H9 (cell line): ENCODE data around the gene FAM200C. TPM values are rescaled to one million over a fixed set of nuclear protein-coding genes. Genes with fewer than 3 reads are reported as not detected.

ENCODE experiments used
- DNase-seq: peaks from one replicate; pipeline ENCODE4 v3.0.0-alpha.2; 2017
- H2AFZ ChIP-seq: one replicate; pipeline ENCODE4 v1.6.1; 2013; ENCODE audit warnings: mild to moderate bottlenecking, low read length, control low read depth, moderate library complexity
- H2AK5ac ChIP-seq: 2 replicates; pipeline ENCODE4 v1.6.1; 2013; ENCODE audit warnings: low read length, control low read depth, mixed read lengths; ENCODE audit not compliant: insufficient read length
- H2BK120ac ChIP-seq: one replicate; pipeline ENCODE4 v1.6.1; 2013; ENCODE audit warnings: low read depth, mild to moderate bottlenecking, low read length, control low read depth, inconsistent platforms; ENCODE audit not compliant: poor library complexity, severe bottlenecking
- H2BK12ac ChIP-seq: 2 replicates; pipeline ENCODE4 v1.6.1; 2013; ENCODE audit warnings: low read length, control low read depth, mixed read lengths, low read depth; ENCODE audit not compliant: insufficient read length
- H2BK15ac ChIP-seq: 2 replicates; pipeline ENCODE4 v1.6.1; 2013; ENCODE audit warnings: low read depth, low read length, control low read depth
- H2BK20ac ChIP-seq: one replicate; pipeline ENCODE4 v1.6.1; 2013; ENCODE audit warnings: low read depth, mild to moderate bottlenecking, low read length, control low read depth, inconsistent platforms; ENCODE audit not compliant: poor library complexity, severe bottlenecking
- H2BK5ac ChIP-seq: 2 replicates; pipeline ENCODE4 v1.6.1; 2013; ENCODE audit warnings: low read length, control low read depth, mixed read lengths; ENCODE audit not compliant: insufficient read length
- H3K14ac ChIP-seq: 2 replicates; pipeline ENCODE4 v1.6.1; 2013; ENCODE audit warnings: low read length, control low read depth; ENCODE audit not compliant: insufficient read depth
- H3K18ac ChIP-seq: 2 replicates; pipeline ENCODE4 v1.6.1; 2013; ENCODE audit warnings: low read depth, mild to moderate bottlenecking, mixed read lengths, low read length, control low read depth; ENCODE audit not compliant: insufficient read length
- H3K23ac ChIP-seq: 2 replicates; pipeline ENCODE4 v1.6.1; 2013; ENCODE audit warnings: low read length, control low read depth, mixed read lengths, low read depth; ENCODE audit not compliant: insufficient read length
- H3K23me2 ChIP-seq: 2 replicates; pipeline ENCODE4 v1.6.1; 2013; ENCODE audit warnings: low read depth, mild to moderate bottlenecking, mixed read lengths, low read length, control low read depth; ENCODE audit not compliant: insufficient read length, poor library complexity, severe bottlenecking
- H3K27ac ChIP-seq: 2 replicates; pipeline ENCODE4 v1.5.1; 2013; ENCODE audit warnings: low read length, control low read depth, mixed read lengths, low read depth; ENCODE audit not compliant: insufficient read length
- H3K27me3 ChIP-seq: 2 replicates; pipeline ENCODE4 v1.6.1; 2013; ENCODE audit warnings: low read length, control low read depth, inconsistent platforms; ENCODE audit not compliant: insufficient read depth
- H3K4ac ChIP-seq: 2 replicates; pipeline ENCODE4 v1.6.1; 2013; ENCODE audit warnings: low read depth, mild to moderate bottlenecking, control low read depth, inconsistent platforms, low read length, moderate library complexity
- H3K4me1 ChIP-seq: 2 replicates; pipeline ENCODE4 v1.6.1; 2013; ENCODE audit warnings: low read length, control low read depth, inconsistent platforms; ENCODE audit not compliant: insufficient read depth
- H3K4me2 ChIP-seq: 2 replicates; pipeline ENCODE4 v1.6.1; 2013; ENCODE audit warnings: low read length, control low read depth, mixed read lengths; ENCODE audit not compliant: insufficient read length, insufficient read depth
- H3K56ac ChIP-seq: 2 replicates; pipeline ENCODE4 v1.6.1; 2013; ENCODE audit warnings: low read depth, mild to moderate bottlenecking, mixed read lengths, low read length, control low read depth; ENCODE audit not compliant: insufficient read length
- H3K79me1 ChIP-seq: 2 replicates; pipeline ENCODE4 v1.6.1; 2013; ENCODE audit warnings: low read depth, mild to moderate bottlenecking, moderate library complexity, low read length, control low read depth, inconsistent platforms; ENCODE audit not compliant: insufficient read depth, poor library complexity, severe bottlenecking
- H3K79me2 ChIP-seq: 2 replicates; pipeline ENCODE4 v1.6.1; 2013; ENCODE audit warnings: low read length, control low read depth, inconsistent platforms; ENCODE audit not compliant: insufficient read depth
- H3K9ac ChIP-seq: 2 replicates; pipeline ENCODE4 v1.6.1; 2013; ENCODE audit warnings: low read length, control low read depth, mixed read lengths; ENCODE audit not compliant: insufficient read length; ENCODE audit errors: extremely low read depth
- H3K9me3 ChIP-seq: one replicate; pipeline ENCODE4 v1.6.1; 2013; ENCODE audit warnings: low read depth, low read length, inconsistent platforms; ENCODE audit not compliant: control insufficient read depth
- H3T11ph ChIP-seq: one replicate; pipeline ENCODE4 v1.6.1; 2013; ENCODE audit warnings: mild to moderate bottlenecking, low read length, control low read depth, inconsistent platforms
- H4K20me1 ChIP-seq: one replicate; pipeline ENCODE4 v1.6.1; 2013; ENCODE audit not compliant: control insufficient read depth, insufficient read length, insufficient read depth
- H4K5ac ChIP-seq: 2 replicates; pipeline ENCODE4 v1.6.1; 2013; ENCODE audit warnings: low read depth, mild to moderate bottlenecking, mixed read lengths, low read length, control low read depth; ENCODE audit not compliant: insufficient read length
- H4K8ac ChIP-seq: replicated peaks from 2 replicates; pipeline ENCODE4 v1.6.1; 2013; ENCODE audit warnings: low read length, control low read depth, mixed read lengths, low read depth; ENCODE audit not compliant: insufficient read length
- H4K91ac ChIP-seq: 2 replicates; pipeline ENCODE4 v1.6.1; 2013; ENCODE audit warnings: low read depth, mild to moderate bottlenecking, moderate library complexity, mixed read lengths, low read length, control low read depth; ENCODE audit not compliant: insufficient read length
- H3K27ac Mint-ChIP-seq, 3 experiments: 2 replicates in 2 of 3; 3 replicates in 1 of 3; pipeline ENCODE4 v1.8.0; 2020 to 2021; ENCODE audit warnings: mixed read lengths in 3 of 3, mild to moderate bottlenecking in 1 of 3, moderate library complexity in 1 of 3
- H3K27me3 Mint-ChIP-seq: 2 replicates; pipeline ENCODE4 v1.8.0; 2021; ENCODE audit warnings: low read depth, mild to moderate bottlenecking, moderate library complexity, mixed read lengths
- H3K36me3 Mint-ChIP-seq, 3 experiments: 2 replicates in 2 of 3; 3 replicates in 1 of 3; pipeline ENCODE4 v1.8.0; 2020 to 2021; ENCODE audit warnings: low read depth in 3 of 3, mixed read lengths in 3 of 3; ENCODE audit not compliant: insufficient read depth in 1 of 3
- H3K4me1 Mint-ChIP-seq, 2 experiments: 2 replicates each; pipeline ENCODE4 v1.8.0; 2020; ENCODE audit warnings: mixed read lengths in 2 of 2
- H3K4me3 Mint-ChIP-seq, 2 experiments: 2 replicates in 1 of 2; 3 replicates in 1 of 2; pipeline ENCODE4 v1.8.0; 2020 to 2021; ENCODE audit warnings: mild to moderate bottlenecking in 2 of 2, mixed read lengths in 2 of 2, moderate library complexity in 1 of 2
- H3K9me3 Mint-ChIP-seq, 2 experiments: 2 replicates in 1 of 2; 3 replicates in 1 of 2; pipeline ENCODE4 v1.8.0; 2020; ENCODE audit warnings: mild to moderate bottlenecking in 2 of 2, mixed read lengths in 2 of 2, moderate library complexity in 1 of 2
- CTCF ChIP-seq: fragments of 200-600 bp; sonication (generic); conservative IDR thresholded peaks from 3 replicates; pipeline ENCODE4 v1.8.0; 2021; ENCODE audit warnings: antibody characterized with exemption, mild to moderate bottlenecking
- WGBS: extraction: QIAGEN DNeasy Blood & Tissue Kit; methylation state at CpG from one replicate; pipeline ENCODE4 v1.1.7; 2013; ENCODE audit warnings: missing lambda C conversion rate, low lambda C conversion rate, mixed read lengths; ENCODE audit not compliant: insufficient read length; ENCODE audit errors: extremely low coverage; 5-methylcytosine and 5-hydroxymethylcytosine counted together
- total RNA-seq: library from RNA; stranded (reverse); gene quantifications from 2 replicates; pipeline ENCODE4 v1.2.1, GENCODE V29; 2021

FAM200C gene
- total RNA-seq, 1 experiment from 2014 or later, result 4.3 TPM

- H3K4ac ChIP-seq, result no peak overlapping the region
- no peak overlapping the region for H3K4me2 ChIP-seq
- H2BK20ac ChIP-seq, result no peak overlapping the region
- no peak overlapping the region for H2BK15ac ChIP-seq
- no peak overlapping the region for H2AK5ac ChIP-seq
- H4K20me1 ChIP-seq, result no peaks in the 10 kb centered on the region
- no peak overlapping the region for H4K5ac ChIP-seq
- H3K9ac ChIP-seq, result no peak overlapping the region
- H3K27me3 ChIP-seq, result no peaks in the 10 kb centered on the region
- no peak overlapping the region for H3K14ac ChIP-seq
- Mint-ChIP-seq H3K4me3 (no peak overlapping the region; a peak in 1 of 5 replicates), H3K36me3 (no peaks in the 10 kb centered on the region), H3K9me3 (no peaks in the 10 kb centered on the region), H3K27me3 (peaks cover 2% of the 10 kb centered on the region; the same call in 1 of the 2 replicates), H3K4me1 (peaks cover 0 to 8% of the 10 kb centered on the region in 2 experiments; a peak in 2 of 4 replicates), H3K27ac (no peak overlapping the region)
- H3K4me1 ChIP-seq, result no peaks in the 10 kb centered on the region
- DNase-seq, result no peak
- no peak overlapping the region for H3T11ph ChIP-seq
- no peak overlapping the region for H3K27ac ChIP-seq
- no peak overlapping the region for H2AFZ ChIP-seq
- no peak overlapping the region for H2BK12ac ChIP-seq
- no peak overlapping the region for H3K23ac ChIP-seq
- H3K23me2 ChIP-seq, result no peaks in the 10 kb centered on the region
- no peak overlapping the region for H2BK120ac ChIP-seq
- TF ChIP-seq CTCF, result no peak
- no peak overlapping the region for H4K91ac ChIP-seq
- H2BK5ac ChIP-seq, result no peak overlapping the region
- no peaks in the 10 kb centered on the region for H3K79me1 ChIP-seq
- H4K8ac ChIP-seq, result no peak overlapping the region
- H3K79me2 ChIP-seq, result no peaks in the 10 kb centered on the region
- no peak overlapping the region for H3K18ac ChIP-seq
- H3K9me3 ChIP-seq, result no peaks in the 10 kb centered on the region
- no peak overlapping the region for H3K56ac ChIP-seq
- no CpG with 5 or more reads among the region's 4 CpGs for WGBS
These were observed 47.5 kb downstream of the FAM200C start for GRCh38 chr5:160352308-160352707.
